HG02571 (cell line): ENCODE data around the gene NAA15.
"Not testable (repeated sequence)": the region's sequence is repeated elsewhere in the genome, so short reads cannot be mapped to it uniquely, and the experiment has no call there.

Experiments used
- ATAC-seq: cut with Tn5 transposase; IDR thresholded peaks from one replicate; pipeline ENCODE4 v1.9.1; 2021; ENCODE audit warnings: mild to moderate bottlenecking, moderate library complexity; ENCODE audit not compliant: unreplicated experiment

The NAA15 gene

DNA sequence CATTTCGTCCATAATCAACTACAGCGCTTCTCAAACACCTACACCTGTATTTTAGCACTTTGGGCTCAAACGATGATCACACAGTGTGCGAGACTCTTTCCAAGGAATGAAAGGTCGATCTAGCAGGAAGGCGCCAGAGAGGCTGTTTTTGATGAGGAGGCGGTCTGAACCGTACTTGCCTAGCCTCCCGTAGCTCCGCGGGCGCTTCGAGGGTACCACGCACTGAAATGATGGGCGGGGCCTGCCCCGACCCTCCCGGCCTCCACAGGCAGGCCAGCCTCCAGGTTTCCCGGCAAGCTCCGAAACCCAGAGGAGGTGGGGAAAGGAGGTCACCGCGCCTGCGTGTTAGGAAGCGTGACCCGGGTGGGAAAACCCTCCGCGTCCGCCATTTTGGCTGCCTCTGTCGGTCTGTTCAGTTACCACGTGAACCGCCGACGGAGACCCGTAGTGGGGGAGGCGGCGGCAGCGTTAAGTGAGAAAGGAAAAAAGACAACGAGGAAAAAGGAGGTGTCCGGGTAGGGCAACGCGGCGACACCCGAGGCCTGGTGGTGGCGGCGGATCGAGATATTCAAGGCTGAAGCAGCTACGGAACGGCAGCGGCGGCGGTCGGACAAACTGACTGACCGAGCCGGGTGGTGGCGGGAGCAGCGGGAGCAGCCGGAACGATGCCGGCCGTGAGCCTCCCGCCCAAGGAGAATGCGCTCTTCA, at the start of gene NAA15:
NAA15 (plus strand) TSS at position 393 of the 708 bp plus-strand sequence; CDS start at position 666, 273 bp downstream.
- ATAC-seq = peak; percentile 88

DNA sequence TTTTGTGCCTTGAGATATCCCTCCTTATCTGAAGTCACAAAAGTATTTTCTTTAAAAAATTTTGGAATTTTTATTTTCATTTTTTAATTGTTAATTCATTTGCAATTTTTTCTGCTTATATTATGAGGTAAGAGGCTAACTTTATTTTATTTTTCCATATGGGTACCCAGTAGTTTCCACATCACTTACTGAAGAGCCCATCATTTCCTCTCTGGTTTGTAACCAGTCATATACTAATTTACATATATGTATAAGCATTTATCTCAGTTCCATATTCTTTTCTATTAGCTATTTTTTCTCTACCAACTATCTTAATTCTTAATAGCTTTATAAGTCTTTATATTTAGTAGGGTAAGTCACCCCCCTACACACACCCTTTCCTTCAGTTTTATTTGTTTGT, 48.3 kb upstream of the NAA15 start:
- ATAC-seq = no peak

DNA sequence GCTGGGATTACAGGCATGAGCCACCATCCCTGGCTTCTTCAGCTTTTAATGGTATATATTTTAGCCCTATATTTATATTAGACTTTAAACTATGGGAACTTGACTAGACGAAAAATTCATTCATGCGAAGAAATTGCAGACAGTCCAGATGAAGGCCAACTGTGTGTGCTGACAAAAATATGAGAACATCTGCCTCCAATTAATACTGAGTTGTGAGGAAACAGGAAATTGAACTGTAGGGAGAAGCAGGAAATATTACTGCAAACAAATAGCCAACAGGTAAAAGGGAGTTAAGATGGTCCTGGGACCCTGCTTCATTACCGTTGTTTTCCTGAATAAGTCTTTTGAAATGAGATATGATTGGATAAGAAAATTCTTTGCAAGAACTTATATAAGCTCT, 47.6 kb upstream of the NAA15 start:
- no peak for ATAC-seq

DNA sequence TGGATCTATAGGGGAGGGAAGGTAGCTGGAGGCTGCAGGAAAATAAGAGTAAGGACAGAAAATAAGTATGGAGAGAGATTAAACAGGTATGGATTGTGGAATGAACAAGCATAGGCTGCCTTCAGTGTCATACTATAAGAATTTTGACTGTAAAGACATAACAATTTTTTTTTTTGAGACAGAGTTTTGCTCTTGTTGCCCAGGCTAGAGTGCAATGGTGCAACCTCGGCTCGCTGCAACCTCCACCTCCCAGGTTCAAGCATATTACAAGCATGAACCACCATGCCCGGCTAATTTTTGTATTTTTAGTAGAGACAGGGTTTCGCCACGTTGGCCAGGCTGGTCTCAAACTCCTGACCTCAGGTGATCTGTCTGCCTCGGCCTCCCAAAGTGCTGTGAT, 45.7 kb upstream of the NAA15 start:
- ATAC-seq = not testable (repeated sequence)

DNA sequence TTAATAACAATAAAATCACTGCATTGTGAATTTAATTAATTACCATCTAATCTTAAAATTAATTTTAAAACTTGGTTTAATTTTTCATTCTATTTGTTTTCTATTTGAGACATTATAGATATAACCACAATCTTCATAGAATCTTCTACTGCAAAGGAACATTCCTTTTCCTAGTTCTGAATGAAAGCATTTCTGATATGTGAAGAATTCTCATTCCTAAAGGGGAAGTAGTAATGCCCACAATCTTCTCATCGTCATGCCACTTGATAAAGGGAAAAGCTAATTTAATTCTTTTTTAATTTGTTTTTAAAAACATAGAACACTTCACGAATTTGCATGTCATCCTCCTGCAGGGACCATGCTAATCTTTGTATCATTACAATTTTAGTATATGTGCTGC, 45.0 kb upstream of the NAA15 start:
- ATAC-seq = no peak

DNA sequence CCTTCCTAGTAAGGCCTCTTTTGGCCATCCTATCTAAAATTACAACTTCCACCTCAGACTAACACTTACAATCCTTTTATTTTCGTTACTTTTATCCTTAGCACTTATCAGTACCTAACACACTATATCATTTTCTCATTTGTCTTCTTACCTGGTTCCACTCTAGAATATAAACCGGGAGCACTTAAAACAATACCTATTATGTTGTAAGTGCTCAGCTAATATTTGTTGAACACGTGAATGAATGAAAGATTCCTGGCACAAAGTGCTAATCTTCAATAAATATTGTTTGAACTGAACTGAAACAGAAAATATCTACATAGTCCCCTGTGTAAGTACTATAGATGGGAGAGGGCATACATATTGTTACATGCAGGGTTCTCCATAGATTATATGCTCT, 35.7 kb upstream of the NAA15 start:
- ATAC-seq = no peak

DNA sequence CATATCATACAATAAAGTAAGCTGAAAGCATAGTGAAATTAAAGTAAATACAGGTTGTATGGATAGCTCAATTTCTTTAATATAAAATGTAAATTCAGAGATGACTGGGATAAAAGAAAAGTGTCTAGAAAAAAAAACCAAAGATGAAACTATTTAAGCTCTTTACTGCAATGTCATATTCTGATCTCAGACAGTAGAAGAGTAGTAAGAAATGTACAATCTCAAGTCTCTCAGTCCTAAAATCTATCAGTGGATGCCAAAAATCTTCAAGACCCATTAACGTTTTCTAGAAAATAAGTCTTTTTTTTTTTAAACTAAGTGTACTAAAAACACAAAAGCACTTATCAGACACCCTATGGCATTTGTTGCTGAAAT, 35.1 kb upstream of the NAA15 start:
- no peak for ATAC-seq

DNA sequence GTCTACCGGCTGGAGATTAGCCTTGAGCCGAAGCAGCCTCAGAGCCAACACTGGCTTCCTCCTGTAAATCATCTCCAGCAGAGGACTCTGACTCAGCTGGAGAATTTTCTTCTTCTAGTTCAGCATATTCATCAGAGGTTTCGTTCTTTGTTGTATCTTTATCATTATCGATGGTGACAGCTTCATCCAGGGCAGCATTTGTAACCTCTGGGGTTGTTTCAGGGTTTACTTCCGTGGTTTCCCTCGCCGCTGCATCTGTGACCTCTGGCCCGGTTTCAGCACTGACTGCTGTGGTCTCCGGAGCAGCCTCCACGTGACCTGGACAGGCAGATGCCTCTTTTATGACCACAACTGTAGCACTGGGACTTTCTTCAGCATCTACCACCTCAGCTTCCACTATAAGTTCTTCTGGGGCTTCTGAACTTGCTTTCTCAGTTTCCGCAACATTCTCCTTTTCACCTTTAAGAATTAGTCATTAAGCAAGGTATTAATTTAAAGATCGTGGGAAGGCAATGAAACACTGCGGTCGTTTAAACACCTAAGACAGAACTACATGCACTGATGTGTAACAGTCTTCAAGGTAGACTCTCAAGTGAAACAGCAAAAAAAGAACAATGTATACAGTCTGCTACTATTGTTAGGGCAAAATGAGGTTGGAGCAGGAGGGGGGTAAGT, 34.6 kb upstream of the NAA15 start:
- peak; percentile 98 for ATAC-seq

DNA sequence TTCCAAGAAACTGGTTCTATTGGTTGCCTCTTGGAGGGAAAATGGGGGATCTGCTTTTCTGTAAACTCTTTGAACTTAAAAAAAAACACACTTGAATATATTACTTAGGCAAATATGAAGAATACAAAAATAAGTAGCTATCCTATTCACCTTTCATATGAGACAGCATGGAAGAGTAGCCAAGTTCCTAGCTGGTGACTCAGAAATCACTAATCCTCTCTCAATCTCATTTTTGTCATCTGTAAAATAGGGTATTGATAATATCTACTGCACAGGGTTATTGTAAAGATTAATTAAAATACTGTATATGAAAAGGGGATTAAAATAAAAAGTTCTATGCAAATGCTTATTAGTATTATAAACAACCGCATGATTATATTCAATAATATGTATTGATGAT, 34.0 kb upstream of the NAA15 start:
- ATAC-seq = no peak

DNA sequence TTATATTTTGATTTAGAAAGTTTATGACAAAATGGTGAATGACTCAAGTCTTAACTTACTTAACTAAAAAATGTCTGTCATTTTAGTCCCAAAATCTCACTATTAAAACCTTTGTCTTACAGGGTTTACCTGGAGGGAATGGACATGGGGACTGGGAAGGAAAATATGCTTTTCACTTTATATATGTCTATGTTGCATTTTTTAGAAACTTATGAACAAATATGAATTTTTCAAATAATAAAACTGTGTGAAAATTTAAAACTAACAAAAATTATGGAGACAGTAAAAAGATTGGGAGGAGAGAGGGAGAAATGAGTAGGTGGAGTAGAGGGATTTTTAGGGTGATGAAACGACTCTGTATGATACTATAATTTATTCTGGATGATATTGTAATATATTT, 27.5 kb upstream of the NAA15 start:
- no peak for ATAC-seq

DNA sequence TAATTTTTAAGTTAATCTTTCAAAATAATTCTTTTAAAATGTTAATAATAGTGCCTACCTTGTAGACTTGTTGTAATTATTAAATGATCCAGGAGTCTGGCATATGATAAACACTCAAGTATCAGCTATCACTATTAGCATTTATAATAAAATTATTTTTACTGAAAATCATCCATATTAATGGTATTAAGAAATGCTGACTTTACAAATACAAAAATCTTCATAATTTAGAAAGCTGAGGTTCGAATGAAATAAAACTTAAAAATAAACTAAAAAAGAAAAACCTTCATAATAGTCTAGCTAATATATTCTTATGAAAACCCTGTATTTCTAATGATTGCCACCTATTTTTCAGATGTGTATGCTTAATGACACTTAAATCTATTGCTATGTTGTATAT, 26.5 kb upstream of the NAA15 start:
- ATAC-seq = no peak

DNA sequence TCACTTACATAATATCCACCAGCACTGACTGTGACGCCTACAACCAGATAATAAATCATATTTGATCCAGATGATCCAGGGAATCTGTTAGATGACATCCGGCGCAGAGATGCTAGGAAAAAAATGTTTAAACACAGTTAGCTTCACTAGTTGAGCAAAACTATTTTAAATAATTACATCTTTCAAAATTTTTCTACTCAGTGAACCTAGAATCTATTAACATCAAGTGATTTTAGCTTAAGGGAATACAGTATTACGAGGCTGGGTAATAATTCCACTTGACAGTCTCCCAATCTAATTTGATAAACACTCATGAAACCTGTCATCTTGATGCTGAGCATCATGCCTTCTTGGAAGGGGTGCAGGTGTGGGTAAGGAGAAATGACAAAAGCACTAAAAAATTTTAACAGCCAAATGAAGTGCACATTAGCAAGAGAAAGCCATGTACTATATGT, 26.0 kb upstream of the NAA15 start:
- no peak for ATAC-seq

DNA sequence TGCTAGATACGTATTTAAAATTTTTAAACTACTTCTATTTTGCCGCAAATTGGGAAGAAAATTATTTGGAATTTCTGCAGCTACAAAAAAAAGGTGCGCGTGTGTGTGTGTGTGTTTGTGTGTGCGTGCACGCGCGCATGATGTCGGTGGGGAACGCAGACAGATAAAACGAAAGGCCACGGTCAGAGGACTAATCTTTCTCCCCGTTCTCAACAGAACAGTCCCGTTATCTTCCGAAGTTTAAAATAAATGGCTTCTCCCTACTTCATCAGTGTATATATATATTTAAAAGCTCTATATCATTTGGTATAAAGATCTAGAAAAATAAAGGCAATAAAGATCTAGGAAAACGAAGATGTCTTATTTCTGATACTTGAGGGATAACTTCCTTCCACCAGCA, 22.8 kb upstream of the NAA15 start:
- ATAC-seq = no peak

DNA sequence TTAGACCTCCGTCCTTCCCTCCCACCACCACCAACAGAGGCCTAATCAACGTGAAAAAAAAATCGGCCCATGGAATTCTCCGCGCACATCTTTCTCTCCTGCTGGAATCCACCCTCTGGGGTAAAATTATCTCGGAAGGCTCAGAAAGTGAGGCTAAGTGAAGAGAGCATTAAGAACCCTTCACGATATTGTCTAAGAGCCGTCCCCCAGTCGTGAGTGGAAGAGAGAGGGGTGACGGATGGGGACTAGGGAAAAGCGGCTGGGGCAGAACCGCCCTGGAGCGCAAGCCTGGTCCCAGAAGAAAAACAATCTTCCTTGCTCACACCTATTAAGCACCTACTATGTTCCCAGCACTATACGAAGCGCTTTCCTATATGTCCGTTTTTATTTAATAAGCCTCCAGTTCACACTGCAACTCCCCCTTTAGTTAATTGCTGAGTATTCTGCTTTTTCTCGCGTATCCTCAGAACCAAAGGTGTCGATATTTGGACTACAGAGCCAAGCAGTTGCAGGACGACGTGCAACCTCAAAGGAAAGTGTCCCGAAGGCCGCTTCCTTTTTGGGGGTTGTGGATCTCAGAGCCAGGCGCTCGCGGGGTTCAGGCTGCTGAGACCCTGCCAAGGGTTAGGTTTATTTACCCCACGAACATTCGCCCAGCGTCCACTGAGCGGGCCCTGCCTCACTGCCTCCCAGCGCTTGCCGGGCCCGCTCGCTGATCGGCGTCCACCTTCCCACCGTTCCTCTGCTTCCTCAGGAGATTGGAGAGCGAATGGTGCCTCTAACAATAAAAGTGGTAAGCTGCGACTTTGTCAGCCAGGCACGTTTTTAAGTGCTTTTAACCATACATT, 22.2 kb upstream of the NAA15 start:
- no peak for ATAC-seq

DNA sequence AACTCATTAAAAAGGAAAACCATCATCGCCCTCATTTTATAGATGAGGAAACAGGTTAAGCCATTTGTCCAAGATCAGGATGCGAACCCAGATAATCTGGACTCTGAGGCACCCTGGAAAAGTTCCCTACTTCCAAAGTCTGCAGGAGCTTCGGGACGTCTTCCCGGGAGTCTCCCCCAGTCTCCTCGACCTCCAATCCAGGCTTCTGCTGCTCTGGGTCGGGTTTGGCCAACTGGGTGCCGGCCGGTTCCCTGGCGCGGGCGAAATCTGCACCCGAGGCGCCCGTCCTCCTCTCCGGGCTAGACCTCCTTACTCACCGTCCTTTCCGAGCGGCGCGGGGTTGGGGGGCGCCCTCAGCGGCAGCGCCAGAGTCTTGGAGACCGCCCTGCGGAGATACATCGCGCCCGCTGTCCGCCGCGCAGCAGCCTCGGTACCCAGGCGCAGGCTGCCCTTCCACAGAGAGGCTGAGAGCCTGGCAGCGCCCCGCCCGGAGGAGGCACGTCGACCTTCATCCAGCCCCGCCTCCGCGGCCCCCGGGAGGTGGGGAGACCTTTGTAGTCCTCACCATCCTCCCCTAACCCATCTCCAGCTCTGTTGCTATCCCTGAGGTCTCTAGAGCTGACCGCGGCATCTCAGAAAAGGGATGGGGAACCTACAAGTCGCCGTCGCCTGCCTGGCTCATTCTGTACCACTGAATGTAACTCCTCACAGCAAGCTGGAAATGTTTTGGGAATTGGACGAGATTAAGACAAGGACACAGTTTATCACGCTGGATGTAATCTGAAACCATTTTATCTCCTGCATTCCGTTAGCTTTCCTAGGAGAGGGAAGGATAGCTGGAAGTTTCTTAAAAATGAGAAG, 21.3 kb upstream of the NAA15 start, which contains the start of gene MGARP:
MGARP (minus strand) TSS at position 466 of the 861 bp plus-strand sequence; CDS start at position 399, 67 bp downstream.
- ATAC-seq = no peak

DNA sequence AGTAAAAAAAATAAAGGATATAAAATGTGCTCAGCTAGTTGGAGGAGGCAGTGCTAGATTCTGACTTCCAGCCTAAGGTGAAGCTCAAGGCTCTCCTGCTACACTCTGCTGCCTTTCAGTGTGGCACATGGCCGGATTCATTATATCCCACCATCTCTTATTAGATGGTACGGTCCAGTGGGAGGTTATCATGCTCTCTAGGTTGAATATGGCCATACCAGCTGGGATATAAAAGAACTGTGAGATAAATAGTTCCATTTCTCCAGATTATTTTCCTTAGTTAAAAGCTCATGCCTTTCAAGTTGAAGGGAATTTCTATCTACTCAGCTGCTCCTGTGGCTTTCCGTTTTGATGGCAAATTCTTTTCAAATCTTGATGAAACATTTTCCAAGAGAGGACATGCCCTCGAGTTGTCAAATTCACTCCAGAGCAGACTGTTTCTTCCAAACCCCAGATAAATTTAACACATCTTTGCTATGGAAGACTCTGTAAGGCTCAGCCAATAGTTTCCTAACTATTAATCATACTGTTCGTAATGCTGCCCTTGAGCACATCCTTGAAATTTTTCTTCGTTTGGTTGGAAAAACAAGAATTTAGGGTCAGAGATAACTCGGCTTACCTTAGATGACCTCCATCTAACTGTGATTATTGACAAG, 19.1 kb upstream of the NAA15 start:
- no peak for ATAC-seq

DNA sequence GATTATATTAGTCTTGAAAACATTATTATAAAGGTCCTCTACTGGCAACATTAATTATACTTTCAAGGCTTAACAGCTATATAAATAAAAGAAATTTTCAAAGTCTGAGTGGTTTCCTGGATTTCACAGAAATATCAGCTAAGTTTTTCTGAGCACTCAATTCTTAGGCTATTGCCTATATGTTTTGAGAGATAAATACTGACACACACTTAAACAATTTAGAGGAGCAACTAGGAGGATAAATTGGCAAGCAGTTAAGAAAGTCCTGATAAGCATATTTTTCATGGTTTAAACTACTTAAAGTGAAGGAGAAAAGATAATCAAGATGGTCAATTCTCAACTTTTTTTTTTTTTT, 18.6 kb upstream of the NAA15 start:
- ATAC-seq = no peak

DNA sequence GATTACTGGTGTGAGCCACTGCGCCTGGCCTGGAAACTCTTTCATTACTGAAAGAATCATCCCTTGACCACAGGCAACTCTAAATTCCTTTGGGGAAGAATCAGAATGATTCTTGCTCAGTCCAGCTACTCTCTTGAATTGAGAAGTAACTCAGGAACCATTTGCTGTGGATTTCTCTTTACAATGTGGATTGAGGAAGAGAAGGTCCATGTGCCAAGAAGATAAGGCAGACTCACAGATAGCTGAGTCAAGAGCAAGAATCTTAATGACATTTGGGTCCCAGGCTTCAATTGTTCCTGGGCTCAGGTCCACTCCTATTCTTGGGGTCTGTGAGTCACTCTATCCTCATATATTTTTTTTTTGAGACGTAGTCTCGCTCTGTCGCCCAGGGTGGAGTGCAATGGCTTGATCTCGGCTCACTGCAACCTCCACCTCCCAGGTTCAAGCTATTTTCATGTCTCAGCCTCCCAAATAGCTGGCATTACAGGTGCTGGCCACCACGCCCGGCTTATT, 15.1 kb upstream of the NAA15 start:
- ATAC-seq = no peak

DNA sequence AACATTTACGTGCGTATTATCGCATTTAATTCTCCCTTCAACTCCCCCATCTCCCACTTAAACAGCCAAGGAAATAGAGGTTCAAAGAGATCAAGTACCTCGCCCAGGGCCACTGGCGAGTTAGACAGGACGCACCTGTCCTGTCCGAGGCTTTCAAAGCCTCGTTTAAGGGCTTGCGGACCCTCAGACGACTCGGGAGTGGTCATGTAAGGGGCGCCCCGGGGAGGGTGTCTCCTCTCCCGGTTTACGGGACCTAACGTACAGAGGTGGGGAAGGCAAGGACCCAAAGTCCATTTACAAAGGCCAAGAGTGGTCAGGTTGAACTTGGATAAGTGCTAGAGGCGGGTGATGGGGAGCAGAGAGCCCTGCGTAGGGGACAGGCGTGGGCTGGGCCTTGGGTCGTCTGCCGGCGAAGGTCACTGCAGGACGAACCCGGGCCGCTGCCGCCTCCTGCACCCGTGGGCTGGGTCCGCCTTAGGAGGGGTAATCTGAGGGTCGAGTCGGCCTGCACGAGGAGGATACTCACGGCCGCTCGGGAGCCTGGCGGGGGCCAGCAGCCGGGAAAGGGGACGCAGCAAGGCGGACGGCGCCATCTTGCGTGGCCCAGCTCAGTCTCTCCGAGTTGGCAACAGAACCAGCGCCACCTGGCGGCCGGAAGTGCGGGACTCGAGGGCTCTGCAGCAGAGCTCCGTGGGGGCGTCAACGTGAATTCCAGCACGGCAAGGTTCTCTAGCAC, 5.9 kb upstream of the NAA15 start:
- ATAC-seq = peak; percentile 94
